ENCODE data around the gene VASH1.
"Not testable (repeated sequence)": the region's sequence is repeated elsewhere in the genome, so short reads cannot be mapped to it uniquely, and the experiment has no call there.

Gene VASH1

DNA sequence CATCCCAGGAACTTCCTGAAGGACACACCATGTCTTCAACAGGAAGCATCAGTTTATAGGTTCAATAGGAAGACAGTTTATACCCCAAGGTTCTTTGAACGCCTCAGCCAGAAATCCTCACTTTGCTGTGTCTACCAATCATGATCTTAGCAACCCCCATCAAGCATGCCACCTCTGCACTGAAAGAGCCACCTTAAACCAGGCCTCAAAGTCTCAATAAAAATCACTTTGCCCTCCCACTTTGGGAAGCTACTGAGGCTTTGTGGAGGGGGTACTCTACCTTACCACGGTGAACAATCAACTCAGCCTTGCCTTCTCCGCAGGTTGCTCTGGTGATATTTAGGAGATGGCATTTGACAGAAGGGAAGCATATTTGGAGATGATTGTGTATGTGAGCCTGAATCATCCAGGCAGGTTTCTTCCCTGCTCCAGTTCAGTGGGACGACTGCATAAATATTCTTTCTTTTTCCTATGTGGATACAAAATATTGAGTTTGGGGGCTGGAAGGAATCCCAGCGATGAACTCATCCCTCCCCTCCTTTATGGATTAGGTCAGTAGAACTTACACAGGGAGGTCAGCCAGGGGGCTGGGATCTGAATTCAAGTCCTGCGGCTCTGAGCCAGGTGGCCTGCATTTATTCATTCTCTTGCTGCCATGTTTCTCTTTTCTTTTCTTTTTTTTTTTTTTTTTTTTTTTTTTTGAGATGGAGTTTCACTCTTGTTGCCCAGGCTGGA is 42.8 kb upstream of the VASH1 start:
- no peak overlapping the region for H3K27ac ChIP-seq
- TF ChIP-seq, protein P1, sequence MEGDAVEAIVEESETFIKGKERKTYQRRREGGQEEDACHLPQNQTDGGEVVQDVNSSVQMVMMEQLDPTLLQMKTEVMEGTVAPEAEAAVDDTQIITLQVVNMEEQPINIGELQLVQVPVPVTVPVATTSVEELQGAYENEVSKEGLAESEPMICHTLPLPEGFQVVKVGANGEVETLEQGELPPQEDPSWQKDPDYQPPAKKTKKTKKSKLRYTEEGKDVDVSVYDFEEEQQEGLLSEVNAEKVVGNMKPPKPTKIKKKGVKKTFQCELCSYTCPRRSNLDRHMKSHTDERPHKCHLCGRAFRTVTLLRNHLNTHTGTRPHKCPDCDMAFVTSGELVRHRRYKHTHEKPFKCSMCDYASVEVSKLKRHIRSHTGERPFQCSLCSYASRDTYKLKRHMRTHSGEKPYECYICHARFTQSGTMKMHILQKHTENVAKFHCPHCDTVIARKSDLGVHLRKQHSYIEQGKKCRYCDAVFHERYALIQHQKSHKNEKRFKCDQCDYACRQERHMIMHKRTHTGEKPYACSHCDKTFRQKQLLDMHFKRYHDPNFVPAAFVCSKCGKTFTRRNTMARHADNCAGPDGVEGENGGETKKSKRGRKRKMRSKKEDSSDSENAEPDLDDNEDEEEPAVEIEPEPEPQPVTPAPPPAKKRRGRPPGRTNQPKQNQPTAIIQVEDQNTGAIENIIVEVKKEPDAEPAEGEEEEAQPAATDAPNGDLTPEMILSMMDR (conservative IDR thresholded peaks at IDR 0.05), result no peak

DNA sequence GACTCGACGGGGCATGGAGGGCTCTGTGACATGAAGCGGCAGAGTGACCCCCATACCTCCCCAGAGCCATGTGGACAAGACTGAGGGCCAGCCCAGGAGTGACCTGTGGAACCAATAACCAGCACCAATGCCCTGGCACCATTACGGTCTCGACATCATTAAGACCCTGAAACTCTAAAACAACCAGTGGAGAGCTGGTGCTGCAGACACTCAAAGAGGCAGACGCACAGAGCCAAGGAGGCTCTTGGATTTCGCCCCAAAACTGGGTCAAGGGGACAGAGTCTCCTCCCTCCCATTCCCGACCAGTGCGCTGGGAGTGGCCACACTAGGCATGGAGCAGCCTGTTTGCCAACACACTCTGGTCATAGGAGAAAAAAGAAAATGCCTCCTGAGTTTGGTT is 41.6 kb upstream of the VASH1 start:
- TF ChIP-seq, protein P1 (conservative IDR thresholded peaks at IDR 0.05), result no peak
- H3K27ac ChIP-seq, result no peak overlapping the region

DNA sequence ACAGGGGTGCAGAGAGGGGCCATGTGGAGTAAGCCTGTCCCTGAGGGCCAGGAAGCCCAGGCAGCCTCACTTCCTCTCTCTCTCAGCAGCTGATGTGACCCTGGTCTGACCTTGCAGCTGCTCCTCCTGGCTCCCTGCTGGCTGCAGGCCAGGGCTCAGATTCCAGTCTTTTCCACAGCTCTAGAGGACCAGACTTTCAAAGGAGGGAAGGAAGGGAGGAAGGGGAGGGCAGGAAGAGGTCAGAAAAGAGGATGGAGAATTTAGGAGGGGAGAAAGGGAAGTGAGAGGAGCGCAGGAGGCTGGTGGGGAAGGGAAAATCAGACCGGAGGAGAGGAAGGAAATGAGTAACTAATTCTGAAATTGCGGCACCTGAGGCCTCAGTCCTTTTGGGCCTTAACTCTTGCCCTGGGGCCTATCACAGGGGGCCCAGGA is 40.9 kb upstream of the VASH1 start:
- H3K27ac ChIP-seq, result no peak overlapping the region
- TF ChIP-seq, protein P1 (conservative IDR thresholded peaks at IDR 0.05), result no peak

DNA sequence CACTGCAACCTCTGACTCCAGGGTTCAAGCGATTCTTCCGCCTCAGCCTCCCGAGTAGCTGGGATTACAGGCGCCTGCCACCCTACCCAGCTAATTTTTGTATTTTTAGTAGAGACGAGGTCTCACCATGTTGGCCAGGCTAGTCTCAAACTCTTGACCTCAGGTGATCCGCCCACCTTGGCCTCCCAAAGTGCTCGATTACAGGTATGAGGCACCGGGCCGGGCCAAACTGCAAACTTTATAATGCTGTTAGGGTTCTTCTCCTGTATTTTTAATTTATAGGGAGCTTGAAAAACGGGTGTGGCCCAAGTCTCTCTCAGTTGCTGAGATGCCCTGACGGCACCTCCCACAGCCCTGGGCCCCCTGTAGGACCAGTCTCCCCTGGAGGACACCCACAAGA is 39.8 kb upstream of the VASH1 start:
- not testable (repeated sequence) for H3K27ac ChIP-seq

DNA sequence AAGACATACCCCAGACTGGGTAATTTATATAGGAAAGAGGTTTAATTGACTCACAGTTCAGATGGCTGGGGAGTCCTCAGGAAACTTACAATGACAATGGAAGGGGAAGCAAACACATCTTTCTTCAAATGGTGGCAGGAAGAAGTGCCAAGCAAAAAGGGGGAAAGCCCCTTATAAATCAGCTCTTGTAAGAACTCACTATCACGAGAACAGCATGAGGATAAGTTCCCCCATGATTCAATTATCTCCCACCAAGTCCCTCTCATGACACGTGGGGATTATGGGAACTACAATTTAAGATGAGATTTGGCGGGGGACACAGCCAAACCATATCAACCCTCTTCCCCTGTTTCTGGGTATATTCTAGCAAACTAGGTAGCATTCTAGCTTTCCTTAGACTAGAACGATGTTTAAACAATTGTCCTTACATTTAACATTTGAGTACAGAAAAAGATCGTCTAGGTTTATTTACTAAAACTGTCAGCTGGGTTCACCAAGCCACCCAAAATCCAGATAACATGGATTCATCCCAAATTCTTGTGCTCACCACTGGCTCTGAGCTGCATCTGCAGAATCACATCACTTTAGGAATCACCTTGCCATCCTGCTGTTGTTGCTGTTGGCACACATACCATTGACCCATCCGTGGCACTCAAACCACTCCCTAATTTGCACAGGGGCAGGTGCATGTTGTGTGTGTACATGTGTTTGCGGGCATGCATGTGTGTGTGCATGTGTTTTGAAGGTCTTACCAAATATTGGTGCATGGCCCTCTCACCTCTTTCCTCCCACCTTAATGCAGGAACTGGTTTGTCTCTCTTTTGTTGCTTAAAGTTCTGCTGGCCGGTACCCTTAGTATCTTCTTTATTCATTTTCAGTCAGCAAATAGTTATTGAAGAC is 36.4 kb upstream of the VASH1 start:
- no peak overlapping the region for H3K27ac ChIP-seq

DNA sequence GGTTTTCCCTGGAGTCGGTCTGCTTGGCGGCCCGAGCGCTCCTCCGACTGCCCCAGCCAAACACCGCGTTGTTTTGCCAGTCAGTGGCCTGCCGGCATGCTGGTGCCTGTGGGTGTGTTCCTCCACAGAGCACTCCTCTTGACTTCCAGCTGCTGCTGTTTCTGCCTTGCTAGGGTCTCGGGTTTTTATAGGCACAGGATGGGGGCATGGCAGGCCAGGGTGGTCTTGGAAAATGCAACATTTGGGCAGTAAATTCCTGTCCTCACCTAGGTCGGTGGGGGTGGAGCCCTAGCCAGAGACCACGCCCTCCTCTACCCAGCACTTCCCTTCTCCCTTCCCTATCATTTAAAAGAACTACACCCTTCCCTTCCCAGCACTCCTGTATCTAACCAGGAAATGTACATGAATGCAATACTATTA is 34.7 kb upstream of the VASH1 start:
- H3K27ac ChIP-seq, result no peak overlapping the region
- TF ChIP-seq, protein P1 (conservative IDR thresholded peaks at IDR 0.05), result no peak

More for the DNA sequence above, 36.4 kb upstream of the VASH1 start:
- TF ChIP-seq, protein P1 (conservative IDR thresholded peaks at IDR 0.05), result no peak

DNA sequence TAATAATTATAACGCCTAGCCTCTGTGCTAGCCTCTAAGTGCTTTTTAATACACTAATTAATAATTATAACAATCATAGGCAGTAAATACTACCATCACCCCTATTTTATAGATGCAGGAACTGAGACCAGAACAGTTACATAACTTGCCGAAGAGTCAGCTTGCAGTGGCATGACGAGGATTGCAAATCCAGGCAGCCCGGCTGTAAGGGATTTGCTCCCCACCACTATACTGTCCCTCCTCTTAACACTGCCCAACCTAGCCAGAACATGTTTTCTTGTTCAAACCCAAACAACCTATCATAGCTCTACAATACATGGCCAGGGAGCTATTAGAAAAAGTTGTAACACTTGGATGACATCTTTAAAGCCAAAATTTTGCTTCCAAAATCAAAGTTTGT is 33.9 kb upstream of the VASH1 start:
- TF ChIP-seq, protein P1 (conservative IDR thresholded peaks at IDR 0.05), result no peak
- no peak overlapping the region for H3K27ac ChIP-seq

Measured in VCaP (cell line).